Activated T-helper 1 cell treated with anti-CD3 and anti-CD28 coated beads, Interleukin-2, amount 50 U/mL, for 16 hours (primary cell): ENCODE results near the gene LRRC61.

Experiments
- DNase-seq, 2 donors: peaks; one replicate each; pipeline ENCODE4 v3.0.0-alpha.2; 2020; ENCODE audit warnings: low read depth in 1 of 2, low spot score in 1 of 2

The LRRC61 gene

GRCh38 chr7:150355666-150356059, 32.5 kb downstream of the LRRC61 start:
- DNase-seq: no peak

GRCh38 chr7:150356265-150356897, 33.2 kb downstream of the LRRC61 start:
- DNase-seq: no peak

GRCh38 chr7:150357270-150357669, 34.1 kb downstream of the LRRC61 start:
- DNase-seq: peak; percentile 38 to 43

- no peak for DNase-seq
These were observed 34.7 kb downstream of the LRRC61 start for GRCh38 chr7:150357771-150358427.

GRCh38 chr7:150358433-150358832, 35.3 kb downstream of the LRRC61 start:
- DNase-seq: no peak

GRCh38 chr7:150358988-150359621, 36.0 kb downstream of the LRRC61 start:
- no peak for DNase-seq

- no peak for DNase-seq
These were observed 36.6 kb downstream of the LRRC61 start for GRCh38 chr7:150359622-150360362.

- DNase-seq: no peak
These were observed 37.4 kb downstream of the LRRC61 start for GRCh38 chr7:150360363-150361058.

- DNase-seq: no peak
These were observed 38.2 kb downstream of the LRRC61 start for GRCh38 chr7:150361402-150361801.

- DNase-seq: no peak
These were observed 38.9 kb downstream of the LRRC61 start for GRCh38 chr7:150361807-150362621.

- DNase-seq: no peak
These were observed 40.2 kb downstream of the LRRC61 start for GRCh38 chr7:150363370-150363769.

- no peak for DNase-seq
These were observed 40.7 kb downstream of the LRRC61 start for GRCh38 chr7:150363872-150364271.

- DNase-seq: no peak
These were observed 42.0 kb downstream of the LRRC61 start for GRCh38 chr7:150365194-150365593.

GRCh38 chr7:150365673-150366398, 42.7 kb downstream of the LRRC61 start:
- DNase-seq: no peak

GRCh38 chr7:150367677-150368095, 44.5 kb downstream of the LRRC61 start:
- no peak for DNase-seq

GRCh38 chr7:150368096-150368883, 45.1 kb downstream of the LRRC61 start, which contains the start of gene REPIN1:
TSS of gene REPIN1 (plus strand) at chr7:150368822. CDS start at chr7:150369712, 890 bp downstream.
- DNase-seq: peak; percentile 55 to 67

- peak in 1 of 2 donors; percentile 45 for DNase-seq
These were observed 46.0 kb downstream of the LRRC61 start for GRCh38 chr7:150368884-150369747.
